CD4-positive, alpha-beta T cell treated with Interleukin-12 subunit alpha and Interleukin-12 subunit beta, for 1 hour (primary cell): ENCODE measurements around the gene TESK2.
A peak's percentile ranks its signal among the peaks of the same experiment; 100 is the strongest.
"Not testable (repeated sequence)": the region's sequence is repeated elsewhere in the genome, so short reads cannot be mapped to it uniquely, and the experiment has no call there.

Experiments used
- DNase-seq: peaks from one replicate; pipeline ENCODE4 v3.0.0-alpha.2; 2020

TESK2 gene

DNA sequence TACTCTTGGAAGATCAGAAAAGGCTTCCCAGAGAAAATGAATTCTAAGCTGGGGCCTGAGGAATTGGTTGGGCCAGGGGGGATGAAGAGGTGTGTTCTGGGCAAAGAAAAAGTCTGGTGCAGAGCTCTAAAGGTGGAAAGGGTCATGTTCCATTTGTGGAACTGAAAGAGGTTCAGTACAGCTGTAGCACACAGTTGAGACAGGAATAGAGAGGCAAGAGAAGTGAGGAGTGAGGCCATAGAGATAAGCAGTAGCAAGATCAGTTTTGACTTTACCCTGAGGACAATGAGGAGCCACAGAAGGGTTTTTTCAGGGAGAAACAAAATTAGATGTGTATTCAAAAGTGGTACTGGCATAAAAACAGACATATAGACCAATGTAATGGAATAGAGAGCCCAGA, 120.4 kb downstream of the TESK2 start:
- no peak for DNase-seq

DNA sequence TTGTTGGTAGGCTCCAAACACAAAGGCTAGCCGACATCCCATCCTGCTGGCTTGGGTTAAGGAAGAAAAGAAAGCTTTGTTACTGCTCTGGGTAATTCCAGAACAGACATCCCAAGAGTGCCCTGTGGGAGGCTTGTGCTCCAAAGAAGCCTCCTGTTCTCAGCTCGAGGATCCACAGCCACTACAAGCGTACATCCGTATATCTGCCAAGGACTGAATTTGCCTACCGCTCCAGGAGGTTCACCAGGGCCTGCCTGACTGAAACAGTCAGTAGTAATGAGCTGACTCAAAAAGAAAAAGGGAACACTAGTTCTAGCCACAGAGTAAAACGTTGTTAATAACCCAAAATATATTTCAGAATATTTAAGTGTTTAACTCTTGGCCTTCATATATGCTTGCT, 125.9 kb downstream of the TESK2 start:
- DNase-seq = no peak

DNA sequence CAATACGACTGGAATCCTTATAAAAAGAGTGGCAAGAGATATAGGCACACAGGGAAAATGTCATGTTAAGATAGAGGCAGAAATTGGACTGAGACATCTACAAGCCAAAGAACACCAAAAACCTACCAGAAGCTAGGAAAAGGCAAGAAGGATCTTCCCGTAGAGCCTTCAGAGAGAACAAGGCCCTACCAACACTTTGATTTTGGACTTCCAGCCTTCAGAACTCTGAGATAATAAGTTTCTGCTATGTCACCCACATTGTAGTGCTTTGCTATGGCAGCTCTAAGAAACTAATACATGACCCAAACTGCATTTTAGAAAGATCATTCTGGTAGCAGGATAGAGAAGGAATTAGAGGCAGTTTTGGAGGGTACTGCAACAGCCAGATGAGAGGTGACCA, 126.7 kb downstream of the TESK2 start:
- DNase-seq = no peak

DNA sequence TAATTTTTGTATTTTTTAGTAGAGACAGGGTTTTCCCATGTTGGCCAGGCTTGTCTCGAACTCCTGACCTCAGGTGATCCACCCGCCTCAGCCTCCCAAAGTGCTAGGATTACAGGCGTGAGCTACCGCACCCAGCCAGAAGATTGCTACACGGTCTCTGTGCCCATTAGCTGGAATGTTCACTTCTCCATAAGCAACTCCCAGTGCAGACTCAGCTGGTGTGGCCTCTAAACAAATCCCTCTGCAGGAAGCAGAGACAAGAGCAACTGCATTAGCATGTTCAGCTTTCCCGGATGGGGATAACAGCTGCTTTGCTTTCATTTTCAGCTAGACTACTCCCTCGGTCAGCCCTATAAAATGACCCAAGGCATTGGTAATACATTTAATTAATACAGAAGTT, 130.0 kb downstream of the TESK2 start:
- not testable (repeated sequence) for DNase-seq

DNA sequence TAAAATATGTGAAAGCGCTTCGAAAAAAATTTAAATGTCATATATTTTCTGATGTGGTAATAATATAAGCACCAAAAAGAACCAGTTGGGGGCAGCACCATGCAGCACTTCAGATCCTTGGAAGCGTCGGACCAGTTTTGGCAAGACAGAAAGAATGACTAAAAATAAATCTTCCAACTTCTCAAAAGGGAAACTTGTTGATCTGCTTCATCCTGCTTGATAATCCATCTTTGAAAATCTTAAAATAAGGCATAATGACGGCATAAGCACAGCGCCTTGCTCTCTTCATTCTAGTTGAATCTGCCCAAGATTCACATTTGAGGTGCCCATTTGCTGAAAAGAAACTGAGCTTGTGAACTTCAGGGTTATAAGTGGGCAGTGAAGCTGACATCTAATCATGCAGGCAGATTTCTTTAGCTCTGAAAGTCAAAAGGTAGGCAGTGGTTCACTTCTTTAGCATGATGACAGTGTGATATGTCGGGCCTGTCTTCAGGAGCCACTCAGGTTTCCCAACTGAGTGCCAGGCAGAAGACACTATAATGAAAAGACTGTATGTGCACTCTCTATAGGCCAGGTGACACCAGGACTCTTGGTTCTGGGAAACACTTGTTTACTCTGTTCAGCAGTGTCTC, 131.0 kb downstream of the TESK2 start:
- DNase-seq = peak; percentile 63

DNA sequence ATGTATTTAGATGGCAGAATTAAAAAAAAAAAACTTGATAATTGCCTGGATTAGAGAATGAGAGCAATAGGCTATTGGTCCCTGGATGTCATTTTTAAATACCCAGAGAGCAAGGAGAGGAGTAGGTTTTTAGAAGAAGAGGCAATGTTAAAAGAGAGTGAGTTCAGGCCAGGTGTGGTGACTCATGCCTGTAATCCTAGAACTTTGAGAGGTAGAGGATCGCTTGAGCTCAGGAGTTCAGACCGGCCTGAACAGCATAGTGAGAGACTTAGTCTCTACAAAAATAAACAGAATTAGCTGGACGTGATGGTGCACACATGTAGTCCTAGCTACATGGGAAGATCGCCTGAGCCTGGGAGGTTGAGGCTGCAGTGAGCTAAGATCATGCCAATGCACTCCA, 134.8 kb downstream of the TESK2 start:
- DNase-seq = no peak

DNA sequence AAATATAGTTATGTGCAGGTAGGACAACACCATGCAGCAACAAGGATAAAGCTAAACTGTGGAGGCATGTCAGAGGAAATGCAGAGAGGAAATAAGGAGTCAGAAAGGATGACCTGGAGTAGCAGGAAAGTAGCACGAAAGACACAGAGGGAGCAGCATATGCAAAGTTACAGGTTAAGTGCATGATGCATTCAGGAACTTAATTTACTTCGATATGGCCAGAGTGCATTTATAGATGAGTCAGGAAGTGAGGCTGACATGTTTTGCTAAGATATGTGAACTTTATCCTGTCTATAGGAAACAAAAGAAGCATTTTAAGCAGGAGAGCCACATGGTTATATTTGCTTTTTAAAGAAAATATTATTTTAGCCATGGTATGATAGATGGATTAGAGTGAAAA, 135.3 kb downstream of the TESK2 start:
- no peak for DNase-seq

DNA sequence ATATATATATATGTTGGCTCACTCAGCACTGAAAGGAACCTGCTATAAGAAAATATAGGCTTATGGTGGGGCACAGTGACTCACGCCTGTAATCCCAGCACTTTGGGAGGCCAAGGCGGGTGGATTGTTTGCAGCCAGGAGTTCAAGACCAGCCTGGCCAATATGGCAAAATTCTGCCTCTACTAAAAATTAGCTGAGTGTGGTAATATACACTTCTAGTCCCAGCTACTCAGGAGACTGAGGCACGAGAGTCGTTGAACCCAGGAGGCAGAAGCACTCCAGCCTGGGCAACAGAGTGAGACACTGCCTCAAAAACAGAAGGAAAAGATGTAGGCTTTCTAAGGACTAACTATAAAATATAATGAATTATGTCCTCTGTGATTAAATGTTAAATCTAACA, 136.1 kb downstream of the TESK2 start:
- DNase-seq = no peak

DNA sequence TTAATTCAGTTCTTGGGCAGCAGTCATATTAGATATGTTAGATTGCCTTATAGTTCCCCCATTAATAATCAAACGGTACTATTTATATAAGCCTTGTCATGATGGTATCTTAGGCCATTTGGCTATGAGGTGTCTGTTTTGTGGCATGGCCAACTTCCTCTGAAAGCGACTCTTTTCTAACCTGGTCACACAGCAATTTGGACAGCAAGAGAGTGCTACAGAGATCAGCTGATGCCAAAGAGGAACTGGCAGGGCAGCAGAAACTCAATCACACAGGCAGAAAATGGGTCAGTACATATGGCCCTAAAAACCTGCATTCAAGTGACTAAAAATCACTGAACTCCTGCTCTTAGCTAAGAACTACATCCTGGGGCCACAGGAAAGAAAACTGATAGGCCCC, 137.3 kb downstream of the TESK2 start:
- no peak for DNase-seq

DNA sequence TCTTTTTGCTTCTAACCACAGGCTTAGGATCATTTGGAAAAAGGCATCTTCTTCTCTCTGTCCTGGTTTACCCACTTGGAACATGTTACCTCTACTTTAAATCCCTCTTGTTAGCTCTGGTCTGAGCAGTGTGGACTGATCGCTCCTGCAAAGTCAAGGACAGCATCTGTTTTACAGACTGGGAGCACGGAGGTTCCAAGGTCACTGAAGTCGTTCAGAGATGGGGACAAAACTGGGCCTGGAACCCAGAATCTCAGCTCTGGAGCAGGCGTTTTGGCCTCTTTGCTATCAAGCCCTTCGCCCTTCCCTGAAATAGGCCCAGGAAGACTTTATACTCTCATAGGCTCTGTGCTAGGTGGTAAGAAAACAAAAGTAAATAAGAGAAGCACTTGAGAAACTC, 139.5 kb downstream of the TESK2 start:
- DNase-seq = no peak

DNA sequence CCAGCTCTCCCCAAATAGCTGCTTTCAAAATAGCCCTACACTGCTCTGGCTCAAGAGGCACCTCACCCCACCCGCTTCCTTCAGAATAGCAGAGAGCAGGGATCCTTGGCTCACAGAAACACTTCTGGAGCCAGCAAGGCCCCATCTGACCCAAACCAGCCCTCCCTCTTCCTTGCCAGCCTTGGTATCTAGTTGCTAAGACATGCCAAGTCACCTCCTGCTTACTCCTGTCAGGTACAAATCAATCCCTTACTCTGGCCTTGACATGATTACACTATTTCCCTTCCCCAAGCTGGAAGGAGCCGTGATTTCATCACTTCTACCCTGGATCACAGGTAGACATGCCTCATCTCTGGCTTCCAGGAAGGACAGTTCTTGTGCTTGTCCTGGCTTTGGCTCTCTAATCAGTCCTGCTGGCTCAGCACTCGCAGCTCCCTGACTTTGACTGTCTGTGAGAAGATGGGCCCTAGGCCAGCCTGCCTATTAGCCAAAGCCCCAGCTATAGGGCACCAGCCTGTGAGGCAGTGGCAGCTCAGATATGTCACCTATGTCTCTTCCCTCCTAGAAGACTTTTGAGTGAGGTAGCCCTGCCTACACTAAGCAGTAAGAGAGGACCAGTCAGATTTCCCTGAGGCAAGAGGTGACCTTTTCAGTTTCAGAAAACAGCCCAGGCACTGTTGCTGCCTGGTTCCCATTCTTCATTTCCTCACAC, 141.8 kb downstream of the TESK2 start:
- no peak for DNase-seq

DNA sequence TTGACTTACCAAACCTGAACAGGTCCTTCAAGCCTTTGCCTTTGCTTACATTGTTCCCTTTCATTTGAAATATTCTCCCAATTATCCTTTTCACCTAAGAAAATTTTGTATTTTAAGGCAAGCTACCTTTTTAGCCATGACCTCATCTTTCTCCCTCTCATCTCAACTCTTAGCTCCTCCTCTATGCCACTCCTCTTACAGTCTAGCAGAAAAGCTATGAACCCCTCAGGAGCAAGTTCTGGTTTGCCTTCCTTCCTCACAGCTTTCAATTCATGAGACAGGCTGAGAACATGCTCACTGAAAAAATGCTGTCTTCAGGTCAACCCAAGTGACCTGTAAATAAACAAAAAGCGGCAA, 142.4 kb downstream of the TESK2 start:
- DNase-seq = no peak

DNA sequence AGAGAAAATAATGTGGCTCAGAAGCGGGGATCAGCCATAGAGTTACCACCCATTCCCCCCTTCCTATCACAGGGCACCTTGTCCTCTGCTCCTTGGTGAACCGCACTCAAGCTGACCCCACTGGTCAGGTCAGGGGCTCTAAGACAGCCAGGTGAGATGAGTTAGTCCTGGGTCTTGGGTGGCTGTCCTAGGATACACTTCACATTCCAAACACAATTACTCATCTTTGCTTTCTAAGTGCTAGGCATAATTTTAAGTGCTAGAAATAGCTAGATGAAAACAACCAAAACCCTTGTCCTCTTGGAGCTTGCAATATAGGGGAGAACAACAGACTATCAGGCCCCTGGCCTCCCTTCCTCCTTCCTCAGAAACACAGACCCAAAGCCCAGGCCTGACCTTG, 142.9 kb downstream of the TESK2 start:
- DNase-seq = no peak

DNA sequence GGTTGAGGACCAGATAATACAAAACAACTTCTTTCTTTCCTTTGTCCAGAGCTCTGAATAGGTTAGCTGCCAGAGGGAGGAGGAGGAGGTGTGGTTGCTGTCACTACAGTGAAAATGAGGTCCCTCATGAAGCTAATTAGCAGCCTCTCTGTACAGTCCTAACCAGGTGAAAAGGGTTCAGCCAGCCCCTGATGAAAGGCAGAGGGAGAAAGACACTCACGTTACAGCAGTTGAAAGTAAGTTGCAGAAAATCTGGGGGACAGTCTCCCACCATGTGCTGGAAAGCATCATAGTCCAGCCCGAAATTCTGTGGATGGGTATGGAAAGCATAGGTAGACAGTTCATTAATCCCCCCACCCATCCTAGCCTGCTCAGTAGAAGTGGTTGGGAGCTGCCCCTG, 144.5 kb downstream of the TESK2 start:
- no peak for DNase-seq

DNA sequence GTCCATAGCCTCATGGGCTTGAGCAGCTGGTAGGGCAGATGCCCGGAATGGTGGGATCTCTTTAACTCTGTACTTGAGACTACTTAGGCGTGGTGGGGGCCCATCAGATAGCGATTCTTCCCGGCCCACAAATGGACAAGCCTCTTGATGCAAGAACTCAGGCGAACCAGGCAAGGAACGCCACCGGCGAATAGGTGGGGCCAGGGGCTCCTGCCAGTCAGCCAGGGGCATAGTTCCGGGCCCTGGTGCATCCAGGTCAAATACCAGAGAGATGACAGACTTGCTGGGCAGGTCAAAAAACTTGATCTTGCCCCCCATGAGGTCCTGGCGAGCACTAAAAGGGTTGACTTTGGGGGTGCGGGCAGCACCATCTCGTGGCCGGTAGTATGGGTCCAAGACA, 145.9 kb downstream of the TESK2 start:
- no peak for DNase-seq

DNA sequence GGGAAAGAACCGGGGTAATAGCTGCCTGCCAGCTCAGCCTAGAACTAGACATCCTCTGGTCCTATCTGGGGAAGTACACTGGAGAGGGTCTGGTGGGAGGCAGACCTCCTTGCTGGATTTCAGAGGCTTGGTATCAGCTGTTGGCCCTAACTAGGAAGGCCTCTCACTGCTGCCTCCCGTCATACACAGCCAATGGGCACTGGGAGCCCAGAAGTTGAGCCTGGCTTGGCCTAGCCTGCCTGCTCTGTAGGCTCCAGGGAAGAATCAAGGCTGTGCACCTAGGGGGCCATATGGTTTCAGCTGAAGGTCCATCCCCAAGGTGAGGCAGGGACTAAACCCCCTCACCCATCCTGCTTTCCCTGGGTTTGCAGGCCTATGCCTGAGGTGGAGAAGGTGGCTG, 146.5 kb downstream of the TESK2 start:
- DNase-seq = no peak

DNA sequence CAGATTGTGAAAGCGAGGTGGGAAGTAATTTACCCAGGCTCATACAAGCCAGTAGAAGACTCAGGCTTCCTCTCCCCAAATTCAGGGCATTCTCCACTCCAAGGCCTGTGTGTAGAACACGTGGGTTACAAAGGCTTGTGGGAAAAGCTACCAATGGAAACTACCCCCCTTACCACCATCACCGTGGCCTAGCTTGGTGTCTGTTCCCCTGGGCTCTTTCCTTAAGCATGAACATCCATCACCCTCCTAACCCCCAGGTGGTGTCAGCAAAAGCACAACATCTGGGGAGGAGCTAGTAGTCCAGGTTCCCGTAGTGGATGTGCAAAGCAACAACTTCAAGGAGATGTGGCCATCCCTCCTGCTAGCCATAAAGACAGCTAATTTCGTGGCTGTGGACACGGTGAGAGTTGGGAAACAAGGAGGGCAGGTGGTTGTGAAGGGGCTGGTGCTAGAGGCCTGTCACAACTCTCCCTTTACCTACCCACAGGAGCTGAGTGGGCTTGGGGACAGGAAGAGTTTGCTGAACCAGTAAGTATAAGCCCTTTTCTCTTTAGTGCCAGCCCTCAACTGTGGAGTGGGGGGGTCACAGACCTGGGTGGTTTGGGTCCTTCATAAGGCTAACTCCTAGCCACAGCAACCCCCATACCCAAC, 150.0 kb downstream of the TESK2 start:
- peak; percentile 19 for DNase-seq

DNA sequence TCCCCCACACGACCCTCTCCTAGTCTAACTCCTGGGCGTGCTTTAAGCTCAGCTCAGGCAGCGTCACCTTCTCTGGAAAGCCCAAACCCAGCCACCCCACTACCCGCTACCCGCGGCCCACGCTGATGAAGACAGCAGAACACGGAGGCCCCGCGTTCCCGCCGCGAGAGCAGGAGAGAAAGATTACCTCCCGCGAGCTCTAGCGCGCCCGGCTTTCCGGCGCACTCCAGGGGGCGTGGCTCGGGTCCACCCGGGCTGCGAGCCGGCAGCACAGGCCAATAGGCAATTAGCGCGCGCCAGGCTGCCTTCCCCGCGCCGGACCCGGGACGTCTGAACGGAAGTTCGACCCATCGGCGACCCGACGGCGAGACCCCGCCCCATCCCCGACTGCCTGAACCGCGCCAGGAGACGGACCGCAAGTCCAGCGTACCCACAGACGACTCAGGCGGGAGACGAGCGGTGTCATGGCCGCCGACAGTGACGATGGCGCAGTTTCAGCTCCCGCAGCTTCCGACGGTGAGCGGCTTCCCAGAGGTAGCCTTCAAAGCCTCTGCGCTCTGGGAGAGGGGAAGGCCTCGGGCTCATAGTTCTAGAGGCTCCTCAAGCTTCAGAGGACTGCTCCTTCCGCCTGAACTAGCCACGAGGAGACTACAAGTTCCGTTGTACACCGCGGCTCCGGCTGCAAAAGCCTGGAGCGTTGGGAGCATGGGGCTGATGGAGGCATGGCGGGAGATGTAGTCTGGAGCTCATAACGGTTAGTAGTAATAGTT, 151.0 kb downstream of the TESK2 start, which contains the start of the genes MUTYH and TOE1:
MUTYH (minus strand) TSS at position 652 of the 770 bp plus-strand sequence. CDS start 5,935 bp downstream, outside the sequence.
TOE1 (plus strand) TSS at position 382 of the 770 bp plus-strand sequence; CDS start at position 465, 83 bp downstream.
- peak; percentile 92 for DNase-seq

DNA sequence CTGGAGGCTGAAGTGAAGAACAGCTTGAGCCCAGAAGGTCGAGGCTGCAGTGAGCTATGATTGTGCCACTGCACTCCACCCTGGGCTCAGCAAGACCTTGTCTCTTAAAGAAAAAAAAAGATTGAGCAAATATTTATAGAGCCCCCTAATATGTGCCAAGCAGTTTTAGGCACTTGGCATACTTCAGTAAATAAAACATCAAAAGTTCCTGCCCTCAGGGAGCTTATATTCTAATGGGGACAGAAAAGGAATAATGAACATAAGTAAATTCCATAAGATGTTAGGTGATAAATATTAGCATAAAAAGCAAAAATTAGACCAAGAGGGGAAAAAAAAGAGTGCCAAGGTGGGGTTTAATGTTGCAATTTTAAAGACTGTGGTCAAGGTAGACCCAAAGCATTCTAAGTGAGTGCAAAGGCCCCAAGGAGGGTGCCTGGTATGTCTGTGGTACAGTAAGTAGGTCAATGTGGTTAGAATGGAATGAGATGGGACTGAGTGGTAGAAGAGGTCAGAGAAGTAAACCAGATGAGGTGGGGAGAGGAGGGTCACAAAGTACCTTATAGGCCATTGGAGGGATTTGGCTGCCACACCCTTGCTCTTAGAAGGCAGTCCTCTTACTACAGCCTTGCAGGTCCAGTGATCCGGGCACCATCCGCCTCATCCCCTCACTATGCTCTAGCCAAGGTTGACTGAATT, 153.2 kb downstream of the TESK2 start:
- DNase-seq = no peak

DNA sequence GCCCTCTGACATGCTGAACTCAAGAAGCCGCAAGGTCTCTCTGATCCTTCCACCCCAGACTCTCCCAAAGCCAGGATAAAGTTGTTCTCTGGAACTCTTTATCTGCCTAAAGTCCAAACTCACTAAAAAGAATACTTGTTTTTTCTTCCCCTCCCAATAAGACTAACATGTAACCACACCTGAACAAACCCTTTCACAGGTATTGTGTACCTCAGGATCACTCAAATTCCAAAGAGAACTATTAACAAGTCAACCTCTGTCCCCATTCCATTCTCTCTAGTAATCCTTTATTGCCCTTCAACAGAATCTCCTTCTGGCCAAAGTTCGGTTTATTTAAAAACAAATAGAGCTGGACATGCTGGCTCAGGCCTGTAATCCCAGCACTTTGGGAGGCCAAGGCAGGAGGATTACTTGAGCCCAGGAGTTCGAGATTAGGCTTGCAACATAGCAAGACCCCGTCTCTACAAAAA, 155.1 kb downstream of the TESK2 start:
- DNase-seq = no peak

DNA sequence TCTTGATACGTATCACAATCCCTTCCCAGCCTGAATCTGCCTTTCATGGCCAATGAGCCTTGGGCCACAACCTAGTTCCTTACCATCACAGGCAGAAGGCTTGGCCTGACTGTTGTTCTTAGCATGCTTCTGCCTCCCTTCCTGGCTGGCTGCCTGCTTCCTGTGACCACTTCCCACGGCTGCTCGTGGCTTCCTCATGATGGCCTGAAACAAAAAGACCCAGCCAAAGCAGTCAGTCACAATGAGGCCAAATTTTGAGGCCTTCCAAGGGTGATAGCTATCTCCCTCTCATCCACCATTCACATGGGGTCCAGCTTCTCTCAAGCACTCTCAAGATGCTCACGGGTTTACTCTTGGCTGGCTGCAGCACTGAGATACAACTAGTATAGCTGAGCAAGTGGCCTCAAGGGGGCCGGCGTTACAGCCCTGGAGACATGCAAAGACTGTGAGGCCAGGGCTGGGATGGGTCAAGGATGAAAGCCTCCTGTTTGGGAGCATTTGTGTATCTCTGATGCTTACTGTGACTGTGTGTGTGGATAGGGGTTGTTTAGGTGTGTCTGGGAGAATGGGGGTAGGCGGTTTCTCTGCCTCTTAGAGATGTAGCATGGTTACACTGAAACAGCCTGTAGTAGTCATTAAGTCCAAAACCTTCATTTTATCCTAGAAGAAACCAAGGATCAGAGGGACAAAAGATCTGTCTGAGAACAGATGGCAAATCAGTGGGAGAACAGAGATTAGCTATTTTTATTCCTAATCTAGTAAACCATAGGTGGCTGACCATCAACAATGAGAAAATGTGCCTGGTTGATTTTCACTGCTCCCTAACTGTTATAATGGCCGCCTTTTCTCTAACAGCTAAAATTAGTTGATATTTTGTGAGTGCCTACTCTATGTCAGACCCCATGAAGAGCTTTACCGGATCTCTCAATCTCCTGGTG, 156.4 kb downstream of the TESK2 start:
- no peak for DNase-seq

DNA sequence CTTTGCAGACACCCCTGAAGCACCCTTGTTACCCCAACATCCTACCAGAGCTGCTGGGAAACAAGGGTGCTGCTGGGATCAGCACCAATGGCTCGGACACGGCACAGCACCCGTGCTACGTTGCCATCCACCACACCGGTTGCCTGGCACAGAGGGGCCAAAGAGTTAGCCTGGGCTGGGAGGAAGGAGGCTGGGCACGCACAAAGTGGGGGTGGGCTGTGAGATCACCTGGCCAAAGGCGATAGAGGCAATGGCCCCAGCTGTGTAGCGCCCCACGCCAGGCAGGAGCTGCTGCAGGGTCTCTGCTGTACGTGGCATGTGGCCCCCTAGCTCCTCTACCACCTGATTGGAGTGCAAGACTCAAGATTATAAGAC, 158.6 kb downstream of the TESK2 start:
- no peak for DNase-seq
